Endothelial cell of umbilical vein (primary cell): Measurements from ENCODE around the gene ZNF732. TPM values are rescaled to one million over a fixed set of nuclear protein-coding genes. Genes with fewer than 3 reads are reported as not detected.

ENCODE experiments used
- BruUV-seq: library from RNA; stranded (reverse); fragments of 400-500 nt; replicated peaks from 2 replicates; lab custom pipeline; 2021; lab: Mats Ljungman, UMichigan
- CTCF ChIA-PET: fragments of 300-600, 350-600 bp; sonication (Branson Sonifier 250); formaldehyde crosslinking; loops from one replicate; lab custom pipeline; 2021; ENCODE audit warnings: antibody characterized with exemption, inconsistent platforms; lab: Charles Lee
- POLR2A ChIA-PET: fragments of 300-600, 350-600 bp; sonication (Branson Sonifier 250); formaldehyde crosslinking; loops from one replicate; lab custom pipeline; 2021; ENCODE audit warnings: antibody characterized with exemption, inconsistent platforms; lab: Charles Lee
- DNase-seq: peaks from one replicate; pipeline ENCODE4 v3.0.0-alpha.2; 2011; ENCODE audit warnings: low read depth, low spot score
- FAIRE-seq: peaks from 2 replicates; lab custom pipeline; 2011; peaks lifted over from hg19 to GRCh38; lab: Jason Lieb, UNC
- H2AFZ ChIP-seq: 2 replicates; pipeline ENCODE4 v1.6.0; 2012; ENCODE audit warnings: low read depth, low read length, control low read depth, inconsistent platforms
- H3K27ac ChIP-seq: 2 replicates; pipeline ENCODE4 v1.5.1; 2011; ENCODE audit warnings: low read depth, mild to moderate bottlenecking, control low read depth, low read length, moderate library complexity; ENCODE audit not compliant: insufficient read depth
- H3K27me3 ChIP-seq, 2 experiments: 2 replicates each; pipeline versions ENCODE4 v1.6.0 to v1.6.1; 2011; ENCODE audit warnings: low read length in 2 of 2, mixed read lengths in 1 of 2; ENCODE audit not compliant: control insufficient read depth in 2 of 2, insufficient read depth in 2 of 2
- H3K36me3 ChIP-seq, 2 experiments: 2 replicates in 1 of 2; 3 replicates in 1 of 2; pipeline ENCODE4 v1.5.1; 2011; ENCODE audit warnings: low read length in 2 of 2, mild to moderate bottlenecking in 1 of 2, moderate library complexity in 1 of 2; ENCODE audit not compliant: control insufficient read depth in 2 of 2, insufficient read depth in 2 of 2; ENCODE audit errors: extremely low read depth in 1 of 2
- H3K4me1 ChIP-seq: 3 replicates; pipeline ENCODE4 v1.5.1; 2011; ENCODE audit warnings: mild to moderate bottlenecking, low read length; ENCODE audit not compliant: control insufficient read depth, insufficient read depth; ENCODE audit errors: extremely low read depth
- H3K4me2 ChIP-seq: 2 replicates; pipeline ENCODE4 v1.6.1; 2011; ENCODE audit warnings: low read length, control low read depth, mixed read lengths; ENCODE audit not compliant: insufficient read depth
- H3K4me3 ChIP-seq, 3 experiments: fragments of 200-600 bp in 1 of 3; sonication (generic), shearing (Covaris generic) in 1 of 3; replicated peaks in 1 of 3; 2 replicates each; pipeline ENCODE4 v1.5.1; 2011 to 2016; ENCODE audit warnings: control low read depth in 3 of 3, low read length in 3 of 3, mild to moderate bottlenecking in 2 of 3, inconsistent platforms in 1 of 3, low read depth in 1 of 3, moderate library complexity in 1 of 3; ENCODE audit not compliant: insufficient read depth in 1 of 3
- H3K79me2 ChIP-seq: 2 replicates; pipeline ENCODE4 v1.6.0; 2012; ENCODE audit warnings: low read length, inconsistent platforms; ENCODE audit not compliant: control insufficient read depth, insufficient read depth
- H3K9ac ChIP-seq: replicated peaks from 2 replicates; pipeline ENCODE3; 2011; ENCODE audit warnings: low read length, control low read depth; ENCODE audit not compliant: insufficient read depth; ENCODE audit errors: extremely low read depth
- H3K9me1 ChIP-seq: replicated peaks from 3 replicates; pipeline ENCODE4 v1.6.0; 2011; ENCODE audit warnings: mild to moderate bottlenecking, low read length; ENCODE audit not compliant: control insufficient read depth, insufficient read depth; ENCODE audit errors: extremely low read depth
- H3K9me3 ChIP-seq: replicated peaks from 2 replicates; pipeline ENCODE4 v1.5.1; 2012; ENCODE audit warnings: low read length, inconsistent platforms; ENCODE audit not compliant: control insufficient read depth, insufficient read depth
- H4K20me1 ChIP-seq: replicated peaks from 2 replicates; pipeline ENCODE3; 2011; ENCODE audit warnings: mild to moderate bottlenecking, low read length; ENCODE audit not compliant: control insufficient read depth, insufficient read depth; ENCODE audit errors: extremely low read depth
- CTCF ChIP-seq, 2 donors: IDR thresholded peaks; 1 replicate in 1 of 2; 2 replicates in 1 of 2; pipeline ENCODE4 v1.5.1; 2011; ENCODE audit warnings: low read length in 2 of 2, mild to moderate bottlenecking in 2 of 2, moderate library complexity in 2 of 2, control low read depth in 1 of 2, inconsistent platforms in 1 of 2, low read depth in 1 of 2; ENCODE audit not compliant: insufficient read depth in 1 of 2; ENCODE audit errors: extremely low read depth in 1 of 2
- EZH2 ChIP-seq: IDR thresholded peaks from 2 replicates; pipeline ENCODE4 v1.6.1; 2012; ENCODE audit warnings: borderline replicate concordance, low read depth, mild to moderate bottlenecking, moderate library complexity, low read length, inconsistent platforms; ENCODE audit not compliant: severe bottlenecking
- FOS ChIP-seq: IDR thresholded peaks from 2 replicates; pipeline ENCODE4 v1.6.1; 2011; ENCODE audit warnings: mild to moderate bottlenecking, low read length, moderate library complexity, borderline replicate concordance; ENCODE audit not compliant: insufficient read depth
- GATA2 ChIP-seq: IDR thresholded peaks from 2 replicates; pipeline ENCODE4 v1.7.0; 2011; ENCODE audit warnings: low read depth, mild to moderate bottlenecking, moderate library complexity, mixed read lengths, low read length; ENCODE audit not compliant: insufficient read length, insufficient read depth
- JUN ChIP-seq: IDR thresholded peaks from 2 replicates; pipeline ENCODE4 v1.6.1; 2011; ENCODE audit warnings: borderline replicate concordance, low read depth; ENCODE audit not compliant: insufficient read length, insufficient read depth
- MAX ChIP-seq: IDR thresholded peaks from 2 replicates; pipeline ENCODE4 v1.6.1; 2011; ENCODE audit not compliant: insufficient read depth, insufficient read length
- MYC ChIP-seq: IDR thresholded peaks from one replicate; pipeline ENCODE4 v1.6.1; 2011; ENCODE audit warnings: mild to moderate bottlenecking, low read depth, low read length
- POLR2A ChIP-seq: IDR thresholded peaks from 2 replicates; pipeline ENCODE4 v1.6.1; 2012; ENCODE audit warnings: low read depth, mild to moderate bottlenecking, control low read depth, low read length
- POLR2AphosphoS5 ChIP-seq: IDR thresholded peaks from 2 replicates; pipeline ENCODE4 v1.6.1; 2012; ENCODE audit warnings: low read depth, mild to moderate bottlenecking, control low read depth, low read length, moderate library complexity; ENCODE audit not compliant: insufficient read depth
- dilution Hi-C: fragments of 300-500 bp; cut with MboI; formaldehyde crosslinking; loops from one replicate; pipeline ENCODE4 v1.15.0; 2019; ENCODE audit warnings: low sequenced_read_pairs; ENCODE audit not compliant: extremely low pct_ligation_motif_present
- intact Hi-C: fragments of 100-400 bp; cut with micrococcal nuclease; formaldehyde crosslinking; loops from one replicate; pipeline ENCODE4 v1.10.0; 2022
- polyA plus RNA-seq, 4 experiments: library from polyadenylated mRNA; depleted of rRNA in 3 of 4; stranded (reverse) in 3 of 4; unstranded in 1 of 4; fragments of >200 nt; gene quantifications; 2 replicates each; pipeline versions ENCODE4 v1.2.1 to v1.2.3, GENCODE V29; 2011 to 2012; ENCODE audit warnings: missing spikeins in 1 of 4
- total RNA-seq: library from RNA; stranded (reverse); gene quantifications from 2 replicates; pipeline ENCODE4 v1.2.3, GENCODE V29; 2021

Gene ZNF732
- total and polyA plus RNA-seq, 2 donors (not counting 3 experiments of a cell fraction or from before 2014, with no cell fraction given) = 0.04 to 3.1 TPM

DNA sequence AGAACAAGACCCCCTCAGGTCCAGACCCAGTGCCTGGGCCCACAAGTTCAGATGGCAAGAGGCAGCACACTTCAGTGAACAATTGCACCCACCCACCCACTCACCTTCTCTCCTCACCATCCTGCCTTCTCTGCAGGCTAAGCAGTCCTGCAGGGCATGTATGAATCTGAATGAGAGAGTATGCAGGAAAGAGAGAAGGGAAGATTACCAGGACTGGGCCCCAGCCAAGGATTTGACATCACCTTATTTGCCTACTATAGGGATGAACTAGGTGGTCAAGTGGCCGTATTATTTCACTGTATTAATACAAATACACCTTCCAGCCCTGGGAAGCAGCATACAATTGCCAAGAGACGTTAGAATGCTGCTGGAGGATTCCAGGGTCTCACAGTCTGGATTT, 30.2 kb upstream of the ZNF732 start:
- no peak overlapping the region for H2AFZ ChIP-seq
- H3K36me3 ChIP-seq = no peaks in the 10 kb centered on the region
- no peak overlapping the region for H3K4me2 ChIP-seq
- no peak overlapping the region for H3K4me3 ChIP-seq
- FAIRE-seq (no peak), DNase-seq (no peak)
- no peaks in the 10 kb centered on the region for H3K9me3 ChIP-seq
- CTCF ChIA-PET = no interaction called here
- dilution Hi-C loops (no loop called here), intact Hi-C loops (loop anchor here (10.0 kb wide), 3 partner anchors 91 to 339 kb away; partner anchors contain the start of genes ATP5ME and MYL5)
- H3K9ac ChIP-seq = no peak overlapping the region
- BruUV-seq = no TSS peak
- H3K9me1 ChIP-seq = no peaks in the 10 kb centered on the region
- no peak for TF ChIP-seq EZH2
- no peak overlapping the region for H3K27ac ChIP-seq
- no peaks in the 10 kb centered on the region for H4K20me1 ChIP-seq
- POLR2A ChIA-PET = no interaction called here
- peaks cover 13% of the 10 kb centered on the region for H3K79me2 ChIP-seq
- H3K4me1 ChIP-seq = peaks cover 3% of the 10 kb centered on the region
- no peaks in the 10 kb centered on the region for H3K27me3 ChIP-seq

- intact Hi-C loops = no loop called here
- H3K79me2 ChIP-seq = no peaks in the 10 kb centered on the region
- TF ChIP-seq FOS = no peak
- no peak for TF ChIP-seq CTCF (IDR thresholded peaks at IDR 0.05; ENCODE audit: extremely low read depth in 1 of 2, insufficient read depth in 1 of 2, low read depth in 1 of 2, low read length in 2 of 2)
- TF ChIP-seq POLR2AphosphoS5 = no peak
- TF ChIP-seq MYC = no peak
- TF ChIP-seq JUN = no peak
- TF ChIP-seq MAX = no peak
- no peak for TF ChIP-seq GATA2
- no peak for TF ChIP-seq POLR2A
- no peak for TF ChIP-seq EZH2
- no peak overlapping the region for H2AFZ ChIP-seq
- no peaks in the 10 kb centered on the region for H3K9me1 ChIP-seq
- CTCF ChIA-PET = no interaction called here
- POLR2A ChIA-PET = no interaction called here
- dilution Hi-C loops = no loop called here
- no peak for FAIRE-seq
- H3K27ac ChIP-seq = no peak overlapping the region
- H3K9me3 ChIP-seq = no peaks in the 10 kb centered on the region
- H3K36me3 ChIP-seq = no peaks in the 10 kb centered on the region
- BruUV-seq = no TSS peak
- H3K4me3 ChIP-seq = no peak overlapping the region
- no peaks in the 10 kb centered on the region for H3K27me3 ChIP-seq
- H3K9ac ChIP-seq = no peak overlapping the region
- no peak for DNase-seq
- H3K4me1 ChIP-seq = no peaks in the 10 kb centered on the region
- no peaks in the 10 kb centered on the region for H4K20me1 ChIP-seq
- no peak overlapping the region for H3K4me2 ChIP-seq
Measured at GRCh38 chr4:328729-329128, 23.5 kb upstream of the ZNF732 start.
